ENCODE measurements around the gene TIMELESS. TPM values are rescaled to one million over a fixed set of nuclear protein-coding genes. Genes with fewer than 3 reads are reported as not detected.
"Not testable (repeated sequence)": the region's sequence is repeated elsewhere in the genome, so short reads cannot be mapped to it uniquely, and the experiment has no call there.

TIMELESS gene
- total RNA-seq, 4 donors from 2014 or later, result 4.8 to 47.0 (median 6.0) TPM

DNA sequence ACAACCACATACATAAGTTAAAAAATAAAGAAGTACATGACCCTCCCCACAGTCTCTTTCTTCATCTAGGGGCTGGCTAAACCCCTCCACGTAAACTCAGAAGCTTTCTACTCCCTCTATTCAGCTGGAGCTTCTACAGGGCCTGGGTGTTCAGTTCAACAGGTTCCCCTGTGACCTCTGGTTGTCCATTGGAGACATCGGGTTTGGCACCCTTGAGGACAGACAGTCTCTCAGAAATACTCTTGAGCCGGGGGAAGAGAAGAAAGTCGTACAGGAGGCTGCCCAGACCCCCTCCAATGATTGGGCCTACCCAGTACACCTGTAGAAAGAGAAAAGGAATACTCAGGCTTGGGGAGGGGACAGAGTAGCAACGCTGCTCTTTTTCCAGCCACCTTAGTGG is 1.9 kb upstream of the TIMELESS start:
- peaks cover 0 to 6% (median 0%) of the 10 kb centered on the region in 4 donors for H3K4me1 ChIP-seq
- no peaks in the 10 kb centered on the region for H3K27me3 ChIP-seq
- no peak overlapping the region for H3K4me3 ChIP-seq
- H3K9me3 ChIP-seq, result no peaks in the 10 kb centered on the region
- H3K27ac ChIP-seq, result no peak overlapping the region
- DNase-seq, result no peak
- no peak for TF ChIP-seq POLR2A (IDR thresholded peaks at IDR 0.05)
- TF ChIP-seq, protein P1, sequence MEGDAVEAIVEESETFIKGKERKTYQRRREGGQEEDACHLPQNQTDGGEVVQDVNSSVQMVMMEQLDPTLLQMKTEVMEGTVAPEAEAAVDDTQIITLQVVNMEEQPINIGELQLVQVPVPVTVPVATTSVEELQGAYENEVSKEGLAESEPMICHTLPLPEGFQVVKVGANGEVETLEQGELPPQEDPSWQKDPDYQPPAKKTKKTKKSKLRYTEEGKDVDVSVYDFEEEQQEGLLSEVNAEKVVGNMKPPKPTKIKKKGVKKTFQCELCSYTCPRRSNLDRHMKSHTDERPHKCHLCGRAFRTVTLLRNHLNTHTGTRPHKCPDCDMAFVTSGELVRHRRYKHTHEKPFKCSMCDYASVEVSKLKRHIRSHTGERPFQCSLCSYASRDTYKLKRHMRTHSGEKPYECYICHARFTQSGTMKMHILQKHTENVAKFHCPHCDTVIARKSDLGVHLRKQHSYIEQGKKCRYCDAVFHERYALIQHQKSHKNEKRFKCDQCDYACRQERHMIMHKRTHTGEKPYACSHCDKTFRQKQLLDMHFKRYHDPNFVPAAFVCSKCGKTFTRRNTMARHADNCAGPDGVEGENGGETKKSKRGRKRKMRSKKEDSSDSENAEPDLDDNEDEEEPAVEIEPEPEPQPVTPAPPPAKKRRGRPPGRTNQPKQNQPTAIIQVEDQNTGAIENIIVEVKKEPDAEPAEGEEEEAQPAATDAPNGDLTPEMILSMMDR (IDR thresholded peaks at IDR 0.05), result no peak
- H3K36me3 ChIP-seq, result no peaks in the 10 kb centered on the region

- Histone ChIP-seq H3K27me3 (no peaks in the 10 kb centered on the region), H3K27ac (no peak overlapping the region), H3K4me3 (no peak overlapping the region), H3K4me1 (peaks cover 0 to 6% (median 0%) of the 10 kb centered on the region in 4 donors), H3K9me3 (no peaks in the 10 kb centered on the region), H3K36me3 (no peaks in the 10 kb centered on the region)
- TF ChIP-seq POLR2A (IDR thresholded peaks at IDR 0.05), result no peak
- TF ChIP-seq, protein P1 (IDR thresholded peaks at IDR 0.05), result no peak
- no peak for DNase-seq
Observed at GRCh38 chr12:56450241-56450640, 1.0 kb upstream of the TIMELESS start.

GRCh38 chr12:56449622-56449984 is 377 bp upstream of the TIMELESS start:
- Histone ChIP-seq H3K9me3 (no peaks in the 10 kb centered on the region), H3K36me3 (no peaks in the 10 kb centered on the region), H3K4me3 (peak overlapping the region; percentile 60 to 77 (median 70)), H3K4me1 (peaks cover 0 to 6% (median 0%) of the 10 kb centered on the region in 4 donors), H3K27me3 (no peaks in the 10 kb centered on the region), H3K27ac (peak overlapping the region; percentile 68 to 92 (median 82))
- no peak for DNase-seq
- peak in 1 of 2 donors; percentile 5 for TF ChIP-seq POLR2A (IDR thresholded peaks at IDR 0.05)
- TF ChIP-seq, protein P1 (IDR thresholded peaks at IDR 0.05), result no peak

GRCh38 chr12:56443208-56443607 is 6.0 kb downstream of the TIMELESS start:
- not testable (repeated sequence) for H3K36me3 ChIP-seq

DNA sequence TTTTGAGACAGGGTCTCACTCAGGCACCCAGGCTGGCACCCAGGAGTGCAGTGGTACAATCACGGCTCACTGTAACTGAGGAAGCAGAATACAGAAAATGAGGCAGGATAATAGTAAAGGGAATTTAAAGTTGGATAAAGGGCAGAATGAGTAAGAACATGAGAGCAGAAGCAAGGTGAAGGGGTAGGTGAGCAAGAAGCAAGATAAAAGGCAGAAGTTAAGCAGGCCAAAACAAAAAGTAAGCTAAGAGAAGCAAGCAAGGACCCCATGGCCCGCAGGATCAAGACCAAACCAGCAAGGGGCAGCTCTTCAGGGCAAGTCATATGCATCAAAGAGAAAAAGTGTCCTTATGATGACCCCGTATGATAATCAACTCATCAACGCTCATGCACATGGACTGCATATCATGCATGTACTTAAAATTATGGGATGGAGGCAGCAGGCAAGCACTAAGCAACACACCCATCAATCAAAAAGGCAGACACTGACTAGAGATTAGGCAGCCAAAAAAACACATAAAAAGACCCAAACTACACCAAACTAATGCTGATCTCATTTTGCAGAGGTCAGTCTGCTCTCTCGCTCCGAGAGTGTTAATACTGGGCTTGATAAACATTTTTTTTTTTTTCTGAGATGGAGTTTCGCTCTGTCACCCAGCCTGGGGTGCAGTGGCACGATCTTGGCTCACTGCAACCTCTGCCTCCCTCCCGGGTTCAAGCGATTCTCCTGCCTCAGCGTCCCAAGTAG is 11.6 kb downstream of the TIMELESS start:
- Histone ChIP-seq H3K27me3 (no peaks in the 10 kb centered on the region), H3K4me1 (no peaks in the 10 kb centered on the region), H3K36me3 (no peaks in the 10 kb centered on the region), H3K4me3 (no peak overlapping the region), H3K27ac (no peak overlapping the region), H3K9me3 (no peaks in the 10 kb centered on the region)
- TF ChIP-seq POLR2A (IDR thresholded peaks at IDR 0.05), result no peak
- TF ChIP-seq, protein P1 (IDR thresholded peaks at IDR 0.05), result no peak
- DNase-seq, result no peak

More at GRCh38 chr12:56443208-56443607, 6.0 kb downstream of the TIMELESS start:
- H3K27ac ChIP-seq, H3K27me3 ChIP-seq, DNase-seq, H3K4me3 ChIP-seq, H3K4me1 ChIP-seq, H3K9me3 ChIP-seq: not testable (repeated sequence)

GRCh38 chr12:56434828-56435227 is 14.4 kb downstream of the TIMELESS start:
- H3K4me1 ChIP-seq, result no peaks in the 10 kb centered on the region
- no peak for TF ChIP-seq POLR2A (IDR thresholded peaks at IDR 0.05)
- TF ChIP-seq, protein P1 (IDR thresholded peaks at IDR 0.05), result no peak

More at GRCh38 chr12:56434828-56435227, 14.4 kb downstream of the TIMELESS start:
- no peaks in the 10 kb centered on the region for H3K9me3 ChIP-seq
- no peak overlapping the region for H3K4me3 ChIP-seq
- H3K27ac ChIP-seq, result no peak overlapping the region
- H3K27me3 ChIP-seq, result no peaks in the 10 kb centered on the region
- H3K36me3 ChIP-seq, result peaks cover 0 to 5% (median 0%) of the 10 kb centered on the region in 3 donors
- DNase-seq, result no peak
